Measurements from ENCODE around the gene TMEM154.

DNA sequence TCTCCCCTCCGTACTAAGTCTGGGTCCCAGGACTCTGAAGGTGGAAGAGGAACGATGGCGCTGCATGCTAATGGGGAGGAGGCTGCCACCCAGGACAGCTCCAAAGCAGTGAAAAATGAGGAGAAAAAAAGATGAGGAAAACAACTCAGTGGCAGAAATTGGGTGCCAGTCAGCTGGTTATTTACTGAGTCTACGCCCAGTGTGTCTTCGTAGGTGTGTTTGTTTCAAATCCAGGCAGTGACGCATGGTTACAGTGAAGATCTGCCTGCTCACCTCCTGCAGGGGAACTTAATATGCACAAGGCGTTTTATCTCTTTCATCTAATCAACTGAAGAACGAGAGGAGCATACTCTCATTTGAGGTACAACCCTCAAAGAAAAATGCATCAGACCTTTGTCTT is 73.0 kb downstream of the TMEM154 start:
- TF ChIP-seq POLR2A (IDR thresholded peaks at IDR 0.05), result no peak
- TF ChIP-seq, protein P1, sequence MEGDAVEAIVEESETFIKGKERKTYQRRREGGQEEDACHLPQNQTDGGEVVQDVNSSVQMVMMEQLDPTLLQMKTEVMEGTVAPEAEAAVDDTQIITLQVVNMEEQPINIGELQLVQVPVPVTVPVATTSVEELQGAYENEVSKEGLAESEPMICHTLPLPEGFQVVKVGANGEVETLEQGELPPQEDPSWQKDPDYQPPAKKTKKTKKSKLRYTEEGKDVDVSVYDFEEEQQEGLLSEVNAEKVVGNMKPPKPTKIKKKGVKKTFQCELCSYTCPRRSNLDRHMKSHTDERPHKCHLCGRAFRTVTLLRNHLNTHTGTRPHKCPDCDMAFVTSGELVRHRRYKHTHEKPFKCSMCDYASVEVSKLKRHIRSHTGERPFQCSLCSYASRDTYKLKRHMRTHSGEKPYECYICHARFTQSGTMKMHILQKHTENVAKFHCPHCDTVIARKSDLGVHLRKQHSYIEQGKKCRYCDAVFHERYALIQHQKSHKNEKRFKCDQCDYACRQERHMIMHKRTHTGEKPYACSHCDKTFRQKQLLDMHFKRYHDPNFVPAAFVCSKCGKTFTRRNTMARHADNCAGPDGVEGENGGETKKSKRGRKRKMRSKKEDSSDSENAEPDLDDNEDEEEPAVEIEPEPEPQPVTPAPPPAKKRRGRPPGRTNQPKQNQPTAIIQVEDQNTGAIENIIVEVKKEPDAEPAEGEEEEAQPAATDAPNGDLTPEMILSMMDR (IDR thresholded peaks at IDR 0.05), result no peak
